Renal cortex interstitium (tissue), 11 donors: Measurements from ENCODE around the gene XBP1. TPM values are rescaled to one million over a fixed set of nuclear protein-coding genes. Genes with fewer than 3 reads are reported as not detected.
"Not testable (repeated sequence)": the region's sequence is repeated elsewhere in the genome, so short reads cannot be mapped to it uniquely, and the experiment has no call there.

Experiments
- DNase-seq, 11 donors: peaks; one replicate each; pipeline ENCODE4 v3.0.0-alpha.2; 2013; ENCODE audit warnings: low read depth in 9 of 11, low spot score in 4 of 11; ENCODE audit errors: extremely low read depth in 1 of 11
- polyA plus RNA-seq, 3 donors: library from polyadenylated mRNA; unstranded; fragments of 120-200 nt; gene quantifications; one replicate each; pipeline ENCODE4 v1.2.1, GENCODE V29; 2013; ENCODE audit not compliant: insufficient read length in 3 of 3

The XBP1 gene
- polyA plus RNA-seq, 3 donors = 142 TPM

GRCh38 chr22:28772633-28773460, 27.5 kb downstream of the XBP1 start, which contains the start of gene CCDC117:
Gene CCDC117, plus strand, starts transcription at chr22:28772695. Its CDS starts 155 bp downstream, at chr22:28772850.
- peak; percentile 85 to 96 (median 93) for DNase-seq

DNA sequence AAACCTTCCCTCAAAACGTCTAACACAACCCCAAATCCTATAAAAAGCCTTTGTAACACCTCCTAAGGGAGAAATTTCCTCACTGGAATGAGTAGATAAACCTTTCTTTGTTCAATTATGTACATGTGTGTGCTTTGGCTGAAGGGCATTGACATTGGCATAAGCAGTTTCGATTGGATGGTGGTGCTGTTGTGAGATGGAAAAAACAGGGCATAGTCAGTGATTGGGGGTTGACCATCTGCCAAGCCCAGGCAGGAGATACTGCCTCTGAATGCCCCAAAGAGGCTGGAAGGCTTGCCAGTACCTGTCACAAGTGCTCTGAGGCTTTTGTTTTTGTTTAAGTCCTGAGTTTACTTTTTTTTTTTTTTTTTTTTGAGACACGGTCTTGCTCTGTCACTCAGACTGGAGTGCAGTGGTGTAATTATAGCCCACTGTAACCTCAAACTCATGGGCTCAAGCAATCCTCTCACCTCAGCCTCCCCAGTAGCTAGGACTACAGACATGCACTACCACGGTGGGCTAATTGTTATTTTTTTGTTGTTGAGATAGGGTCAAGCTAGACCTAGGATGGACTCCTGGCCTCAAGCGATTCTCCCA, 29.1 kb downstream of the XBP1 start:
- no peak for DNase-seq

- no peak for DNase-seq
These were observed 30.8 kb downstream of the XBP1 start for GRCh38 chr22:28769394-28770085.

DNA sequence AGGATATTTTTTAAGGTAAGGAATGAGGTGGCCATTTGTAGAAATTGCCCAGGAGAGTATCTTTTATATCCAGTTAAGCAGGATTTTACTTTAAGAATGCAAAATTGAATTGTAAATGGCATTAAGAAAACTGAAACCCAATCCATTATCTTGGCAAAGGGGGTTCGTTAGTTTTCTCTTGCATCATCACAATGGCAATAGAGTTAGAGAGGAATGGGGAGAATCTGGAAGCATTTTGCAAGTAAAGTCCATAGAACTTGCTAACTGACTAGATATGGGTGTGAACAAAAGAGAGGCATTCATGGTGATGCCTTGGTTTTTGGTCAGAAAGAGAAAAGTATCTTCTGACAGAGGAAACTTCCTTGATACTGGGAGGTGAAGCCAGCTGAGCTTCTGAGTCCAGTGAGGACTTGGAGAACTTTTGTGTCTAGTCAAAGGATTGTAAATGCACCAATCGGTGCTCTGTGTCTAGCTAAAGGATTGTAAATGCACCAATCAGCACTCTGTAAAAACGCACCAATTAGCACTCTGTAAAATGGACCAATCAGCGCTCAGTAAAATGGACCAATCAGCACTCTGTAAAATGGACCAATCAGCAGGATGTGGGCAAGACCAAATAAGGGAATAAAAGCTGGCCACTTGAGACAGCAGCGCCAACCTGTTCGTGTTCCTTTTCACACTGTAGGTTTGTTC, 31.5 kb downstream of the XBP1 start:
- no peak for DNase-seq

DNA sequence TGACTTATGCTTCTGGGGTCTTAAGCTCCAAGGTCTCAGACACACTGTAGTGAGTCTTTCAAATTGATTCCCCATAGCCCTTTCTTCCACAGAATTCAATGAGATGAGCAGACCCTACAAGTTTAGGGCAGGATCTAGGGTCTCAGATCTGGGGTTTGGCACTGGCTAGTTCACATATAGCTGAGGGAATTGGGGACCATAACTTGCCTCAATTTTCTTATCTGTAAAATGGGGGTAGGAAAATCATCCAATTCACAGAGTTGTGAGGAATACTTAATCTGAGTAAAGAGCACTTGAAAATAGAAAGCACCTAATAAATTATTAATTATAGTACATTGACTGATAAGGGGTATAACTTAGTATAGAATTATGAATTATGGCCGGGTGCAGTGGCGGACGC, 33.7 kb downstream of the XBP1 start:
- no peak for DNase-seq

DNA sequence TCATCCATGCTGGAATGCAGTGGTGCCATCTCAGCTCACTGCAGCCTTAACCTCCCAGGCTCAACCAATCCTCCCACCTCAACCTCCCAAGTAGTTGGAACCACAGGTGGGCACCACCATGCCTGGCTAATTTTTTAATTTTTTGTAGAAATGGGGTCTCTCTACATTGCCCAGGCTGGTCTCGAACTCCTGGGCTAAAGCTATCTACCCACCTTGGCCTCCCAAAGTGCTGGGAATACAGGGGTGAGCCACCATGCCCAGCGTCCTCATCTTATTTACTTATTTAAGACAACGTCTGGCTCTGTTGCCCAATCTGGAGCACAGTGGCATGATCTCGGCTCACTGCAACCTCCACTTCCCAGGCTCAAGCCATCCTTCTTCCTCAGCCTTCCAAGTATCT, 38.4 kb downstream of the XBP1 start:
- not testable (repeated sequence) for DNase-seq

DNA sequence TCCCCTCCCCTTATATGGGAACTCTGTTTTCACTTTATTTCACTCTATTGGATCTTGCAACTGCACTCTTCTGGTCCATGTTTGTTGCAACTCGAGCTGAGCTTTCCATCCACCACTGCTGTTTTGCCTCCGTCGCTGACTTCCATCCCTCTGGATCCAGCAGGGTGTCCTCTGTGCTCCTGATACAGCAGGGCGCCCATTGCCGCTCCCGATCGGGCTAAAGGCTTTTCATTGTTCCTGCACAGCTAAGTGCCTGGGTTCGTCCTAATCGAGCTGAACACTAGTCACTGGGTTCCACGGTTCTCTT, 39.0 kb downstream of the XBP1 start:
- DNase-seq = no peak

DNA sequence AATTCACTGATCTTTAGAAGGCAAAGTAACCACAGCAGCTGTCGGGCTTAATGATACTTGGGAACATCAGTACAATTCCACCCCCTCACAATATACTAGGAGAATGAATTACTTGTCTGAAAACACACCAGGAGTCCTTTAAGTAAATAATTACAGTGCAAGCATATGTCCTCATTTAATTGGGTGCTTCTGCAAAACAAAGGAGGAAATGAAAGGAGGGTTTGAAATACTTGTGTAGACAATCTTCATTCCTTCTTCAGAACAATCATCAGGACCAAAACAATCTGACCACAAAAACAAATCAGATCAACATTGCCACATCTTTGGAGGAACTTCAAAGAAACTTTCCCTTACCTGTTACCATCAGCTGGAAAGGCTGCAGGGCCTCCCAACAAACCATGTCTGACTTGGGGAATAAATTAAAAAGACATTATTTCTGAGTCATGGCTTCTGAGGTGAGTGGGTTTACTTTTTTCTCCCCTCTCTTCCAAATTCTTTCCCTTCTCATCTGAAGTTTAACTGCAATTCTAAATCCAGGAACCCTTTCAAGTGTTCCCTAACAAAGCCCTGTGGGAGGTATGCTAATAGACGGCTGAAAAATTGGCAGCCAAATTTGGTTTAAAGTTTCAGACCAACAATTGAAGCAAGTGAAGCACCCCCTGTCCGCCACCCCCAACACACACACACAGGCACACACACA, 40.4 kb downstream of the XBP1 start:
- DNase-seq = no peak

GRCh38 chr22:28754512-28754911, 45.9 kb downstream of the XBP1 start:
- not testable (repeated sequence) for DNase-seq

DNA sequence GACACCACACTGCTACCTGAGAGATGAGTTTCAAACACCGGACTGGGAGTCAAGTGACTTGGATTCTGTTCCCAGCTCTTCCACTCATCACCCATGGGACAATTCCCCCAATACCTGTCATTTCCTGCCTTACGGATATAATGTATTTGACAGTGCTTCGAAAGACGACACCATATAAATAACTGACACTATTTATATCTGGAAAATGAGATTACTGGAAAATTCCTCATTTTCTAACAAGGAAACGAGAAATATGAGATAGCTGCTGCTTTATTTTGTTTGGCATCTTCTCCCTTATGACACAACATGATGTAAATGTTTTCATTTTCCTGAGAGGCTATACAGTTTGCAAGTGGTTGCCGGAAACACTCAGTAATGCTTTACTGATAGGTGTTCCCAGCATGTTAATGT, 49.9 kb downstream of the XBP1 start:
- DNase-seq = peak in 2 of 11 donors; percentile 20 to 33

Other genes with a start within 250 kb of the XBP1 start
- 10 to 100 TPM; 33.1 to 43.1 (median 35.9) TPM for gene TTC28, start 120.7 kb downstream of the XBP1 start, polyA plus RNA-seq
- 10 to 100 TPM; 15.9 to 18.4 (median 16.8) TPM for gene CHEK2, start 58.7 kb downstream of the XBP1 start, polyA plus RNA-seq
- gene HSCB, start 58.5 kb downstream of the XBP1 start, polyA plus RNA-seq = 10 to 100 TPM; 20.5 to 24.3 (median 21.7) TPM
- 10 to 100 TPM; 31.2 to 43.1 (median 40.3) TPM for gene CCDC117, start 27.9 kb downstream of the XBP1 start, polyA plus RNA-seq
- gene ZNRF3, start 83.0 kb upstream of the XBP1 start, polyA plus RNA-seq = 10 to 100 TPM; 29.0 to 33.6 (median 29.6) TPM